ENCODE measurements around the gene PARN.
"Not testable (repeated sequence)": the region's sequence is repeated elsewhere in the genome, so short reads cannot be mapped to it uniquely, and the experiment has no call there.

Gene PARN

GRCh38 chr16:14572535-14572934 is 57.5 kb downstream of the PARN start:
- FAIRE-seq = no peak

DNA sequence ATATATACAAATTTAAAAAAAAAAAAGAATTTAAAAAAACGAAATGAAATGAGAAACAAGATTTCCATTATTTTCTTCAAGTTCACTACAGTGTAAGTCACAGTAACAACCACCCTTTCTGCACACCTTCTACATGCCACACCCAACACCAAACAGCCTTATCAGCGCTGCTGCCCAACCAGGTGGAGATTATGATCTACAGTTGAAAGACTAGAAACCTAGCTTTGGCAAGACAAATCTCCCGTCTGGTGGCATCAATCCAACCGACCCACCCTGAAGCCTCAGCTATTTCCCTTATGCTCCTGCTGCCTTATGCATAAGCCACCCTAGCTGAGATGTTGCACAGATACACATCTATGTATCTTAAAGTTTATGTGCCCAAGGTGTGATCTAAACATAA is 60.8 kb downstream of the PARN start:
- FAIRE-seq = no peak

GRCh38 chr16:14566599-14566998 is 63.5 kb downstream of the PARN start:
- FAIRE-seq = no peak

DNA sequence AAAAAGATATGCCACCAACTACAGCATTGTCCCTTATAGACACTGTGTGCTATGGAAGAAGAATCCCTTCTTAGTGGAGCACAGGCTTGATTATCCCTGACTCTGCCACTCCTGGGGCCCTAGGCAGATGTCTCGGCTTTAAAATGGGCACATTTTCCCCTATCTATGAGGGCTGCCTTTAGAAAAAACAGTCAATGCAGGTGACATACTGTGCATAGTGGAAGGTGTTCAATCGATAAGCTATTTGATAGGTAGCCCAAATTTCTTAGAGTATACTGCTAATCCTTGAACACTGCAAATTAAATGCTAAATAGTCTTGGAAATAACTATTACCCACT is 64.4 kb downstream of the PARN start:
- FAIRE-seq = no peak

GRCh38 chr16:14564861-14565687 is 65.0 kb downstream of the PARN start:
- no peak for FAIRE-seq

DNA sequence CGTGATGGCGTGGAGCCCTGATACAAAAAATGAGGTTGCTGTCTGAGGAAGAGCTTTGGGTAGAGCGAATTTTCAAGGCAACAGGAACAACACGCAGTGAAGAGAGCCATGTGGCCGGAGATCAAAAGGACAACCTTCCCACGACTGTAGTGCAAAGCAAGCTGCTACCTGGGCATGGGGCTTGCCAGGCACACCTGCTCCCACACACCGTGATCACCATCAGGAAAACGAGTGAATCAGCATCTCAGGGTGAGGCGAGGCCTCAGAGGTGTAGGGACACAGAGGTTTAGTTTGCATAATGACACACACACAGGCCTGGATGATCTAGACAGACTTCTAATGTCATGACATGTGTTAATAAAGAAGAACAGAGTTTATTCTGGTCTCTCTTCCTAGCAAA is 65.7 kb downstream of the PARN start:
- FAIRE-seq = no peak

DNA sequence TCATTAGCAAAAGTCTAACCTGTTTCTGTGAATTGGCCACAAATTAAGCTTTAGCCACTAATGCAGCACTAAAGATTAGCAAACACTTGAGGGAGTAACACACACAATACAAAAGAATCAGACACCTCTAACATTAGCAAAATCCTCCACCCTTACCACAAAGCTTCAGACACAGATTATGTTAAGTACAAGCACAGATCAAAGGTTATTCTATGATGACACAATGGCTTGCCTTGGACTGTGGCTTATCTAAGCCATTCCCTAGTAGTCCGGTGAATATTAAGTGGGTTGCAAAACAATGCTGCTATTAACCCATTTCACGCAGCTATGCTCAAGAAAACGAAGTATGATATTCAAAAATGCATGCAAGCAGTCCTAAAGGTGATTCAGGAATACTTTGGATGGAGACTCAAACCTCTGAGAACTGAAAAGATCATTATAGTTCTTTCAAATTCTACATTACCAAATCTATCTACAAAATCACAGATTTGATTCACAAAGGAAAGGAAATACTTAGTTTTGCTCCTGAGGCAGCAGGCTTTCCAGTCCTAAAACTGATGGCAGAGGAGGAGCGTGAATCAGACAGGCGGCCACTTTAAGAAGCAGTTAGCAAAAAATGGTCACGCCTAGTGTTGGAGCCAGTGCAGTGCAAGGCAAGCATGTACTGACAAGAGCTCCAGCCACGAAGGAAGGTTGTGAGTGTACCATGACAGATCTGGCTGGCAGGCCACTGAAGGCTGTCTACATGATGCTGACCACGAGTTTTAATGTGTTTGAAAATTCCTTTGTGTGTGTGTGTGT is 67.2 kb downstream of the PARN start:
- no peak for FAIRE-seq

GRCh38 chr16:14560523-14560922 is 69.5 kb downstream of the PARN start:
- no peak for FAIRE-seq

DNA sequence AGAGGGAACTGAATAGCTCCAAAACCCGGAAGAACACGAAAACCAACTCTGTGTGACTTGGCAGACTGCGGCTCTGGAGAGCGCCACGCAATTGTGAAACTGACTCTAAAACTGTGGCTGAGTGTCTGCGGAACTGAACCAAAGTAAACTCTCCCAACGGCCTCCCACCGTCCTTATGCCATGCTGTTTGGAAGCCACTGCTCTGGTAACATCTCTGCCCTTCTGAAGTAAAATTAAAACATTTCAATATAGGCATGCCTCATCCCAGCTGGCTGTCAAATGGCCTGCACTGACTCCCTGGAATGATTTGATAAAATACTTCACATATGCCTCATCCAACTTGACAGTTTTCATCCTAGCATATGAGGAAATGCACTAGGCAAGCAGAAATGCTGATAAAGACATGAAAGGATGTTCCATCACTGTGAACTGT is 70.2 kb downstream of the PARN start:
- FAIRE-seq = no peak

GRCh38 chr16:14553447-14553846 is 76.6 kb downstream of the PARN start:
- no peak for FAIRE-seq

GRCh38 chr16:14549789-14550153 is 80.3 kb downstream of the PARN start:
- FAIRE-seq = no peak

DNA sequence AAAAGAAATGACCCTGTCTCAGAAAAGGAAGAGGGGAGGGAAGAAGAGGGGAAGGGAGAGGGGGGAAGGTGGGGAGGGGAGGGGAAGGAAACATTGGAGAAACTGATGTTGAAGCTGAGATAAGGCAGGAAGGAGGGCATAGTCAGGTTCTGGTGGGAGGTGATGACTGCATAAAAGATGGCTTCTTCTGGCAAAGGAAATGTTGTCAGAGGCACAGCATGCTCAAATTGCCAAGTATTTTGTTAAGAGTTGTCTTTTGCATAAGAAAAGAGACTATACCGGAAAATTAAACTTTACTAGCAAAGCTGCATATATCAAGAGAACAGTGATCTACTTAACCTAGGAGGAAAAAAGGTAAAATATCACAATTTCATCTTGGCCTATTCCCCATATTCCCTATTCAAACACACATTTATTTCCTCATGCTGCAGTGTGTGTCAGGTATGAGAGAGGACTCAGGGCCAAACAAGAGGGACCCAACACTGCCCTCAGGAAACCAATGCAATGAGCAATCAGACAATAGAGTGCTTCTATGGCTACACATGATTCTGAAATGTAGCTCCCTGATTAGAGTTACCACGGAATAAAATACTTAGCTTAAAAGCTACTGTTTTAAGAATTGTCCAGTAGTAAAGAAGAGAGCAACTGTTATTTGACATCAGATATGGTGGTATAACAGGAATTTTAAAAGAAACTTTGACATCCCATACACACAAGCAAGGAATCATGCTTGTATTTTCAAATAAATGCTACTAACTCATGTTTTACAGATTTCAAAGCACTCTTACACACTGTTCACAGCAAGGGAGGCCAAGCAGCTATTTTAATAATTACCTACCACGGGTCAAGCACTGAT is 80.9 kb downstream of the PARN start:
- no peak for FAIRE-seq

DNA sequence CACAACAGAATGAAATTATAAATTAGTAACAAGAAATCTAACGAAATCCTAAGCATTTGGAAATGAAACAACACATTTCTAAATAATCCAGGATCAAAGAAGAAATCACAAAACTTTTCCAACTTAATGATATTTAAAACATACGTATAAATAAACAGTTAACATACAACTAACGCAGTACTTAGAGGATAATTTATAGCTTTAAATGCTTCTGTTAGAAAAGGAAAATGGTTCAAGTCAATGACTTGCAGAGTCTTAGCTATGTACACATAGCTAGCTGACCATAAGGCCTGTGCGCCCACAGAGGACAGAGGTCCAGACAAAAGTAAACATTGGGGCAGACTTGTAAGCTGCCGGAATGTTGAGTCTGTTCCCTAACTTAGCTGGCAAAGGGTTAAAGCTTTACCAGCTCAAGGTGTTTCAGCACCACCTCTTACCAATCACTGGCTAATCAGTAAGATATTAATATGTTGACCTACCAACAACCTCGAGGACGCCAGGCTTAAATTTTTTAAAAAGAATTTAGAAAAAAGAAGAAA is 84.6 kb downstream of the PARN start:
- FAIRE-seq = no peak

GRCh38 chr16:14544846-14545245 is 85.2 kb downstream of the PARN start:
- not testable (repeated sequence) for FAIRE-seq

- FAIRE-seq = no peak
Measured at GRCh38 chr16:14539631-14540030, 90.4 kb downstream of the PARN start.

- no peak for FAIRE-seq
Measured at GRCh38 chr16:14539156-14539555, 90.9 kb downstream of the PARN start.

- no peak for FAIRE-seq
Measured at GRCh38 chr16:14538604-14539003, 91.5 kb downstream of the PARN start.

DNA sequence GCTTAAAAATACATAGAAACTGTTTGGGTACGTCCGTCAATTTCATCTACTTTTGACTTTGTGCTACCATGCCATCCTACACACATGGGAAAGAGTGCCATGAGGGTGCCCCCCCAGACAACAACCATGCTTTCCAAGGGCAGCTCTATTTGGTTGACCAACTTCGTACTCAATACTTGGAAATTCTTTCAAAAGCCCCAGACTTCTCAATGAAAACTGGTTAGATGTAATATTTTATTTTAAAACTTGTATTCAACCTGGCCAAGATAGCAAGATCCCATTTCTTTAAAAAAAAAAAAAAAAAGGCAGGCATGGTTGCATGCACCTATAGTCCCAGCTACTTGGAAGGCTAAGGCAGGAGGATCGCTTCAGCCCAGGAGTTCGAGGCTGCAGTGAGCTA is 98.4 kb downstream of the PARN start:
- FAIRE-seq = no peak

DNA sequence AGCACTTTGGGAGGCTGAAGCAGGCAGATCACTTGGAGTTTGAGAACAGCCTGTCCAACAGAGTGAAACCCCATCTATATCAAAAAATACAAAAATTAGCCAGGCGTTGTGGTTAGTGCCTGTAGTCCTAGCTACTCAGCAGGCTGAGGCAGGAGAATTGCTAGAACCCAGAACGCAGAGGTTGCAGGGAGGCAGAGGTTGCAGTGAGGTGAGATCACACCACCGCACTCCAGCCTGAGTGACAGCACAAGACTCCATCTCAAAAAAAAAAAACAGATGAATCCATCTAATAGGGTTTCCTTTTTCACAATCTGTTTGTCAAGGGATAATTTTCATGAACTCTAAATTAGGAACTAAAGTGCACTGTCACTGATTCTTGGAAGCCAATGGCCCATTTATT is 99.0 kb downstream of the PARN start:
- no peak for FAIRE-seq

- FAIRE-seq = no peak
Measured at GRCh38 chr16:14530046-14530445, 100.0 kb downstream of the PARN start.

GRCh38 chr16:14529010-14529669 is 100.9 kb downstream of the PARN start:
- peak; percentile 75 for FAIRE-seq

DNA sequence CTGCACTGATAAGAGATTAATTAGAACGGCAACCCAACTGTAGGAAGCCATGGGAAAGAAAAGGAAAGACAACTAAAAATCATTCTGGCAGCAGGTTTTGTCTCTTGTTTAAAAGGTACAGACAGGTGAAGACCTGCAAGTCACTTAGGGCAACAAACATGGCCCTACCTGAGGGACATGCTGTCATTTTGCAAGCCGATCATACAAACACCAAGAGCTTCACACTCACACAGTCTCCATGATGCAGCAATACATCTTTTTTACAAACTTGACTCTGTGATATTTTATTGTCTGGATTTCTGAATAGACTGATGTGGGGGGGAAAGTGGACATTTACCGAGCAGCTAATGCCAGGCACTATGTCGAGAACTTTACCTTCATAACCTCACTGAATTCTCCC is 101.8 kb downstream of the PARN start:
- no peak for FAIRE-seq
